Brain pericyte (primary cell): ENCODE results near the gene VPS25.
"Not testable (repeated sequence)": the region's sequence is repeated elsewhere in the genome, so short reads cannot be mapped to it uniquely, and the experiment has no call there.

Experiments used
- DNase-seq: peaks from one replicate; pipeline ENCODE4 v3.0.0-alpha.2; 2012; ENCODE audit warnings: low read depth, low spot score

Gene VPS25

GRCh38 chr17:42773290-42774035 is at the start of gene VPS25:
Gene VPS25 (plus strand): TSS chr17:42773449. CDS start chr17:42773476, 27 bp downstream.
- DNase-seq = peak; percentile 45

- no peak for DNase-seq
Measured at GRCh38 chr17:42723636-42724035, 49.6 kb upstream of the VPS25 start.

DNA sequence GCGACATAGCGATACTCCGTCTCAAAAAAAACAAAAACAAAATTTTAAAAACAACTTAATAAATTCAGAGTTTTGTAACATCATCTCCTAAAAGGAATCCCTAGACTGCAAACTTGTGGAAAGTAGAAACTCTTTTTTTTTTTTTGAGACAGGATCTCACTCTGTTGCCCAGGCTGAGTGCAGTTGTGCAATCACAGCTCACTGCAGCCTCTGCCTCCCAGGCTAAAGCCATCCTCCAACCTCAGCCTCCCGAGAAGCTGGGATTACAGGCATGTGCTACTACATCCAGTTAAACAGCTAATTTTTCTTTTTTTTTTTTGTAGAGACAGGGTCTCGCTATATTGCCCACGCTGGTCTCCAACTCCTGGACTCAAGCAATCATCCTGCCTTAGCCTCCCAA is 48.1 kb upstream of the VPS25 start:
- no peak for DNase-seq

DNA sequence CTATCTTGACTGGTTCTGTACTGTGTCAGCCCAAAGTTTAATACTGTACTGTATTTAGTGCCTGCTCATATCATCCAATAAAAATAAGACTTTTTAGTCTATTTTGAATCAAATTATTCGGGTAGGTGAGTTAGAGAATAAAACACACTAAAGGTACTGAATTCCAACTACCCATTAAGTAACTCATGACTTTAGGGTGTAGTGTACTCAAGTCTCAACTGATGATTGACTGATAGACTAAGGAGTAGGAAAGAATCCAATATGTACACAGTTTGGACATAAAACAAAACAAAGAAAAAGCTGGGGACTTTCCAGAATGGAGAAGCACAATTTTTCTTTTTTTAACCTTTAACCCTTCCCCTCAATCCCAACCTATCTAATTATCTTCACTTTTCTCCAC is 32.5 kb upstream of the VPS25 start:
- no peak for DNase-seq

- not testable (repeated sequence) for DNase-seq
Measured at GRCh38 chr17:42742916-42743315, 30.3 kb upstream of the VPS25 start.

GRCh38 chr17:42743595-42744282 is 29.5 kb upstream of the VPS25 start:
- no peak for DNase-seq

- DNase-seq = no peak
Measured at GRCh38 chr17:42744283-42744805, 28.9 kb upstream of the VPS25 start.

- DNase-seq = peak; percentile 56
Measured at GRCh38 chr17:42744806-42745617, 28.2 kb upstream of the VPS25 start, which contains the start of gene EZH1. Gene EZH1 (minus strand): TSS chr17:42745040. CDS start chr17:42728941, 16,099 bp downstream.

DNA sequence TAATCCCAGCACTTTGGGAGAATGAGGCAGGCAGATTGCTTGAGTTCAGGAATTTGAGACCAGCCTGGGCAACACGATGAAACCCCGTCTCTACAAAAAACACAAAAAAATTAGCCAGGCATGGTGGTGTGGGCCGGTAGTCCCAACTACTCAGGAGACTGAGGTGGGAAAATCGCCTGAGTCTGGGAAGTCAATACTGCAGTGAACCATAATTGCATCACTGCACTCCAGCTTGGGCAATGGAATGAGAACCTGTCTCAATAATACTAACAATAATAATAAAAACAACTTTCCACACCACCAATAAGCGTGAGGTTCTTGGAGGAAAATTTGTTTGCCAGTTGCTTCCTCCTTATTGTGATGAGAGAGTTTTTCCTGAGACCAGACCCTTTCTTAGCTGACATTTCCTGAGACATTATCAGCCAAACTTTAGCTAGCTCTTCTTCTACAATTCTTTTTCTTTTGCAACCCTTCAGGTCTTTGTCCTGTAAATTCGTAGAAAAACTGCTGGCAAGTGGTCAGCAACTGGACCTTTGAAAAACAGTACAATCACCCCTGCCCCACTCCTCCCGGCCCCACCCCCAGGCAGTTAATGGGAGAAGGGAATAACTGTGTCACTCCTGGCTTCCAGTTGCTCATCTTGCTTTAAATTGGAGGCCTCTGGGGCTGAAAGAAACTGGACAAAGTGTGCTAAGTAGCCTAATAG is 24.9 kb upstream of the VPS25 start:
- no peak for DNase-seq

GRCh38 chr17:42748908-42749798 is 24.1 kb upstream of the VPS25 start:
- DNase-seq = no peak

- no peak for DNase-seq
Measured at GRCh38 chr17:42750739-42751344, 22.4 kb upstream of the VPS25 start.

DNA sequence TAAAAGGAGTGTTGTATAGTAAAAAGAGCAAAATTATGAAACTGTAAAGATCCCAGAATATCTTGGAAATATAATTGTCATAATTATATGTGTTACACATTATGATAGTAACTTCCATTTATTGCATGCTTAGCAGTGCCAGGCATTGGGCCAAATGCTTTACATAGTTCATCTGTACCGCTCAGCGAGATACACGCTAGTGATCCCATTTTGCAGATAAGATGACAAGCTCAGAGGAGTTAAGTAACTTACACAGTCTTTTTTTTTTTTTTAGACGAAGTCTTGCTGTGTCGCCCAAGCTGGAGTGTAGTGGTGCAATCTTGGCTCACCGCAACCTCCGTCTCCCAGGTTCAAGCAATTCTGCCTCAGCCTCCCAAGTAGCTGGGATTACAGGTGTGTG is 21.6 kb upstream of the VPS25 start:
- no peak for DNase-seq

- DNase-seq = no peak
Measured at GRCh38 chr17:42754782-42755181, 18.5 kb upstream of the VPS25 start.

DNA sequence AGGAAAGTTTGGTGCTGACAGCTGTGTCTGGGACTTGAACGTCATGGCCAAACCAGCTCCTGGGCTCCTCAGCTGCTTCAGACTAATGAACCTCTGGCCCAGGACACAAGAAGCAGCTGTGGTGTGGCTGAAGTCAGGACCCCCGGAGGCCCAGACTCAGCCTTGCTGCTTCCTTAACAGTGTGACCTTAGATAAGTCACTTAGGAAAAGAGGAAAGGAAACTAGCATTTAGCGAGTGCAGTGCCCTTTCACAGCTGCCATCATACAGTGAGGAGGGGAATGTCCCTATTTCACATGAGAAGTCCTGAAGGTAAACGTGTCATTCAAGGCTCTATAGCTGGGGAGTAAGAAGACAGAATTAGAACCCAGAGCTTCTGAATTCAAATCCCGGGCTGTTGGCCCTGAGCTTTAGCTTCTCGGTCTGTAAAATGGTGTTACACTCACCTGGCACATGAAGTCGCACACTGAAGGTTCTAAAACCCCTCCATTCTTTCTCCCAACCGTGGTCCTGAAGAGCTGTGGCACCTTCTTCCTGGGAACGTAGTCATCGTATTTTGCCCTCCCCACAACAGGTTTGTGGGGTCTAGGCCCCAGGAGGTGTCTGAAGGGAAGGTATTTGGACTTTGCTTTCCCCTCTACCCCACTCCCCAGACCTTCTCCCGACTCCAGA is 13.1 kb upstream of the VPS25 start:
- no peak for DNase-seq

- no peak for DNase-seq
Measured at GRCh38 chr17:42760652-42761581, 12.3 kb upstream of the VPS25 start, which contains the start of gene RAMP2. Gene RAMP2 (plus strand): TSS chr17:42761227. CDS start chr17:42761262, 35 bp downstream.

- no peak for DNase-seq
Measured at GRCh38 chr17:42761638-42762037, 11.6 kb upstream of the VPS25 start.

- DNase-seq = no peak
Measured at GRCh38 chr17:42766124-42766523, 7.1 kb upstream of the VPS25 start.

- no peak for DNase-seq
Measured at GRCh38 chr17:42767512-42767911, 5.7 kb upstream of the VPS25 start.
